ENCODE measurements around the gene HERPUD1. TPM values are rescaled to one million over a fixed set of nuclear protein-coding genes. Genes with fewer than 3 reads are reported as not detected.

The HERPUD1 gene
- total and polyA plus RNA-seq, 2 of the 13 experiments (the other 11 are each of a cell fraction or from before 2014, with no cell fraction given), result 96.2 to 323 TPM

Small RNA genes within 50 kb of the gene (microRNA-seq; reads per million reads assigned to microRNA genes)
- not detected for gene MIR6863

Other genes starting within 250 kb of the HERPUD1 start
- 288 and 327 TPM in 2 replicates for gene MT1X, start 249.7 kb upstream of the HERPUD1 start, total RNA-seq (2016; rRNA removed; fragmentation: Illumina TruSeq; extraction: Trizol)
- gene MT1X, start 249.7 kb upstream of the HERPUD1 start, polyA plus RNA-seq (2011; rRNA removed), result 9.8 and 19.7 TPM in 2 replicates
- 140 and 192 TPM in 2 replicates for gene NUP93, start 202.0 kb upstream of the HERPUD1 start, total RNA-seq (2016; rRNA removed; fragmentation: Illumina TruSeq; extraction: Trizol)
- 50.1 and 58.5 TPM in 2 replicates for gene NUP93, start 202.0 kb upstream of the HERPUD1 start, polyA plus RNA-seq (2011; rRNA removed)
- gene SLC12A3, start 66.9 kb upstream of the HERPUD1 start, total RNA-seq (2016; rRNA removed; fragmentation: Illumina TruSeq; extraction: Trizol), result not detected in 2 replicates
- gene SLC12A3, start 66.9 kb upstream of the HERPUD1 start, polyA plus RNA-seq (2011; rRNA removed), result 5.1 and 6.2 TPM in 2 replicates
- gene CETP, start 29.8 kb downstream of the HERPUD1 start, total RNA-seq (2016; rRNA removed; fragmentation: Illumina TruSeq; extraction: Trizol), result 0.31 TPM in 1 of 2 replicates, not detected in the other
- 9.8 and 15.7 TPM in 2 replicates for gene CETP, start 29.8 kb downstream of the HERPUD1 start, polyA plus RNA-seq (2011; rRNA removed)
- gene NLRC5, start 57.4 kb downstream of the HERPUD1 start, total RNA-seq (2016; rRNA removed; fragmentation: Illumina TruSeq; extraction: Trizol), result 3.1 and 6.3 TPM in 2 replicates
- gene NLRC5, start 57.4 kb downstream of the HERPUD1 start, polyA plus RNA-seq (2011; rRNA removed), result 12.7 and 15.7 TPM in 2 replicates
- gene CPNE2, start 160.4 kb downstream of the HERPUD1 start, total RNA-seq (2016; rRNA removed; fragmentation: Illumina TruSeq; extraction: Trizol), result 8.0 and 10.6 TPM in 2 replicates
- gene CPNE2, start 160.4 kb downstream of the HERPUD1 start, polyA plus RNA-seq (2011; rRNA removed), result 23.3 and 33.2 TPM in 2 replicates